HG03354 (cell line): Measurements from ENCODE around the gene LAMA4.
A peak's percentile ranks its signal among the peaks of the same experiment; 100 is the strongest.

Experiments used
- ATAC-seq: cut with Tn5 transposase; IDR thresholded peaks from one replicate; pipeline ENCODE4 v1.9.1; 2021; ENCODE audit warnings: mild to moderate bottlenecking; ENCODE audit not compliant: unreplicated experiment, poor library complexity, severe bottlenecking

Gene LAMA4

DNA sequence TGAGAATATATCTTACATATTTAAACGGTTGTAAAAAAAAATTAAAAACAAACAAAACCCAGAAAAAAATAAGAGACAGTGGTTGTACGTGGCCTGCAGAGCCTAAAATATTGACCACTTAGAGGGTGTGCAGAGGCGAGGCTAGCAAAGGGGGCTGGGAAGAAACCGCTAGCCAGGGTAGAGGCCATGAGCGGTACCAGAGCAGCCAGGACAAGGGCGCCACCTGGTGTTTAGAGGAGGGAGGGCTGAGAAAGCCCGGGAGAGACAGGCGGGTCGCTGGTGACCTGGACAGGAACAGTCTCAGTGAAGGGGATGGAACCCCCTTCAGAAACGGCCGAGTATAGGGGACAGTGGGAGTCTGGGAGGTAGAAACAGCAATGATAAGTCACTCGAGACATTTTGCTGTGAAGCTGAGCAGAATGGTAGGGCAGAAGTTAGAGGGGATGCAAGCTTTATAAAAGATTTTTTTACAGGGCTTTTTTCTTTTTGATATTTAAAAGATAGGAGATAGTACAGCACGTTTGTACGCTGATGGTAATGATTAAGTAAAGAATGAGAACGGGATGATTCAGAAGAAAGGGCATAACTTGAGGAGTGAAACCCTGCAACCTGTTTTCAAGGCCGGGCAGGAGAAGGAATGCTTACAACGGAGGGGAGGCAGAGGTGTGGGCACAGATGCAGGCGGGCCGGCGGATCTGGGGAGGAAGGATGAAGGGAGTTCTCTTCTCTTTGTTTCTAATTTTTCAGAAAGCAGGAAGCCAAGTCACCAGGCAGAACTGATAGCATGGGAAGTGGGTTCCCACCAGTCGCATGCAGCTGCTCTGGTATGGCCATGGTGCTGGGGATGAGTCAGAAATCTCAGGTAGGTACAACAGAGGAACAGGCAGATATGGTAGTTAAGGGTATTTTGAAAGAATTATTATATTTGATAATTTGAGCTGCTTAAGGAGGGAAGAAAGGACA is 90.8 kb downstream of the LAMA4 start:
- ATAC-seq = peak; percentile 100

DNA sequence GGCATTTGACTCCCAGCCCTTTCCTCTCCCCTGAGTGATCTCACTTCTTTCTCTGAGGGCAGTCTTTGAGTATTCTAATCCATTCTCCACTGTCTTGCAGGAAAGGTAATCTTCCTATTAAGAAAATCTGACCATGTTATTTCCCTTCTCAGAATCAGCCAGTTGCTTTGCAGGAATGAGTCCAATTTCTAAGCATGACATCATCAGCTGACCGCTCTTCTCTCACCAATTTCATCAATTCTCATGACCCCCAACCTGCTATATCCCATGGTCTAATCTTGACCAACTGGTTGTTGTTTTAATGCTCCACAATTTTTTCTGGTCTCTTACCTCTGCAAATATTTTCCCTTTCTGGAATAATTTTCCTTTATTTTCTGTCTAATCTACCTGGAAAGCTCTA is 93.6 kb downstream of the LAMA4 start:
- no peak for ATAC-seq

DNA sequence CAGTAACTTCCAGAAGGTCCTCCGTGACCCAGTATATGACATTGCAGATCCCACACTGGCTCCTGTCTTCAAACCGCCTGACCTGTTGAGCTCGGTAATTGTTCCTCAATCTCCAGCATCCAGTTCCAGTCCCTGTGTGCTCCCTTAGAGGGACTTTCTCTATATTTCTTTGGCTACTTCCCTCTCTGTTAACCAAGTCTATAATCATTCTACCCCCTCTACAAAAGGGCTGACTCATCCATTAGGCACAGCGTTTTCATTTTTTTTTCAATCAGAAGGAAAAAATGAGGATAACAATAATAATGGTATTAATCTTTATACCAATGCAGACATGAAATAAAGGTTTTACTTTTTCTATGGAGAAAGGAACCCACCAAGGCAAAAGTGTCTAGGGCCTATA is 97.7 kb downstream of the LAMA4 start:
- no peak for ATAC-seq

DNA sequence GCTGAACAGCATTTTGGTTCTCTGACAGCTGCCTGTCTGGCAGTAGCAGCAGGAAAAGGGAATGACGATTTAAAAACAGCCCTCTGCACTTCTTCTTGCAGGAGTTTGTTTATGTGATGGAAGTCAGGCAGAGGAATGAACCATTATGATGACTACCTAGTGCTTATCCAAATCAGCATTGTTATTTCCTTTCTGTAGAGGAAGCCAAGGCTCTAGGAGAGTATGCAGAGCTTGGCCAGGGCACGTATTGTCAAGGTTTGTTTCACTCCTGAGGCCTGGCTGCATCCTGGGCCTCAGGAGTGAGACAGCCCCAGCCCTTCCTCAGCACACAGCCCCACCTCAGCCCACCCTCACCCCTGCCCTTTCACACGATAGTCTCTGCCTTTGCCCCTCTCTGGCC is 98.5 kb downstream of the LAMA4 start:
- no peak for ATAC-seq

DNA sequence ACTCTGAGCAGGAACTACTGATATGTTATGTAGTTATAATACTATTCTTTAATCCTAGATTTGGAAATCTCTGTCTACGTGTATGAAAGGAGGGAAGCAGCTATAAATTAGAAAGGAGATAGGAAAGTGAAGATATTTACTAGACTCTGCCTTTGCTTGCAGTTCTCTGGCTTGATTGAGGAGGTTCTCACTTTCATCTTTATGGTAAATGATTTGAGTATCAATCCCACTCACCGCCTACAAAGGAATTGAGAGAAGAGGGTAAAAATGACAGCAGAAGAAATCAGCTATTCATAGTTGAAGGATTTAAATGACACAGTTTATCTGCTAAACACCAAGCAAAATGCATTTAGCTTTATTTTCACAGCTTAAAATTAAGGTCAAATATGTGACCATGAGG is 99.7 kb downstream of the LAMA4 start:
- no peak for ATAC-seq

DNA sequence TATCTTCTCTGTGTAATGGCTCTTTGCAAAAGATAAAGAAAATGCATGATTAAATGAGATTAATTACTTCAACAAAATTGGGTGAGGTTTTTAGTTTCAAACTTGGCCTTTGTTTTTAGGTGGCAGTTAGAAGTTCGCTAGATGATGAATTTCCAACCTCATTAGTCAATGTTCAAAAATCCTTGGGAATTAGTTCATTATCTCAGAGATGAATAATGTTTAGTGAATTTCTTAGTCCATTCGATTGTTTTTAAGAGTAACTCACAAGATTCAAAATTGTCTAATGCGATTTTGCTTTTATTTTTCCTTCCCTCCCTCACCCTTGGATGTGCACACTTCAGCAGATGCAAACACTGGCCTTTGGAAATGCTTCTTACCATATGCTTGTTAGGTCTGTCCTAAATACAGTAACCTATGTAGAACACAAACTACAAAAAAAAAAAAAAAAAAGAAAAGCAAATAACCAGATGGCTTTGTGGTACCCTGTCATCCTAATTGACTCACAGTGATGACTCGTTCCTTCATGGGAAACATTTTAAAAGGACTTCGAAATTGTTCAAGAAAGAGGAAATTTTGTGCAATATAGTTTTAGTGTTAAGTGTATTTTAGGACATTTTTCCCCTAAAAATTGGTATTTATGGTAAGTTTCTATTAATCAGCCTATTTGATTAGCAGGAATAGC is 100.3 kb downstream of the LAMA4 start:
- no peak for ATAC-seq

DNA sequence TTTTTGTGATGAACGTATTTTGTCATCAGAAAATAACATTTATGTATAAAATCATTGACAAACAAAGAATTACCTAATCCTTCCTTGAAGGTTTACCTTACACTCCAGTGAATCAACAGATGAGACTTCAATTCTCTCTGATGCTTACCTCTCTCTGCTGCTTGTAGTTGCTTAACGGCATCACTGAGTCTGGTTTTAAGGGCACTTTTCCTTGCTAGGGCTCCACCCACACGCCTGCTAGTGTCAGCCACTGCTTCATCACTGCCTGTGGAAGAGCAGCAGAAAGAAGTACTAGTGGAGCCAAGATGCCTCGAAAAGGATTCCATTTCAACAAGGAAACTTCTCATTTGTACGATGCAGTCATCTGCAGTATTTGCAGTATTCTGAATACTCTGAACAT is 104.0 kb downstream of the LAMA4 start:
- no peak for ATAC-seq

DNA sequence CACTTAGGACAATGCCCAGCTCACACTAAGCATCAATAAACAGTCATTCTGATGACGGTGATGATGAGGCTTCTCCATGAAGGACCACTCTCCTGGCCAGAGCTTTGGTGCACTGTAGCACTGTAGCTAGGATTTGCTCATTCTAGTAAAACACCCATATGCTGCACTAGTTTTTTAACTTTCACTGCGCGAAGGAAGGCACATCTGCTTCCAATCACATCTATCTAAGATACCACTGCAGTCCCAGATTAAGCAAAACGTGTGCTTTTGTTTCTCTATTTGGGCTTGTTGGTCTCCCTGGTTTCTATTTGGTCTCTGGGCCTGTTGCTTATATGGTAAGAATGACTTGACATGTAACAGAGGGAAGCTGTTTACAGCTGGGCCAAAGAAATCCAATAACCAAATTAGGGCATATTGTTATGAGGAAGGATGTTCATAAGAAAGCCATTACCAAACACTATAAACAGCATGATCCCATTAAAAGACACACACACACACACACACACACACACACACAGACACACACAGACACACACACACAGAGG is 104.6 kb downstream of the LAMA4 start:
- ATAC-seq = no peak

DNA sequence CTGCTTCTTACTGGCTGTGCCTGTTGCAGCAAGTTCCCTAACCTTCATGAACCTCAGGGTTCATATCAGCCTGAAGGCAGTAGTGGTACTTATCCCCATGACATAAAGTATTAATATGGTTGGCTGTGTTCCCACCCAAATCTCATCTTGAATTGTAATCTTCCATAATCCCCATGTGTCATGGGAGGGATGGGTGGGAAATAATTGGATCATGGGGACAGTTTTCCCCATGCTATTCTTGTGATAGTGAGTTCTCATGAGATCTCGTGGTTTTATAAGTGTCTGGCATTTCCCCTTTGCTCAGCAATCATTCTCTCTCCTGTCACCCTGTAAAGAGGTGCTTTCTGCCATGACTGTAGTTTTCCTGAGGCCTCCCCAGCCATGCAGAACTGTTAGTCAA is 105.1 kb downstream of the LAMA4 start:
- ATAC-seq = no peak

DNA sequence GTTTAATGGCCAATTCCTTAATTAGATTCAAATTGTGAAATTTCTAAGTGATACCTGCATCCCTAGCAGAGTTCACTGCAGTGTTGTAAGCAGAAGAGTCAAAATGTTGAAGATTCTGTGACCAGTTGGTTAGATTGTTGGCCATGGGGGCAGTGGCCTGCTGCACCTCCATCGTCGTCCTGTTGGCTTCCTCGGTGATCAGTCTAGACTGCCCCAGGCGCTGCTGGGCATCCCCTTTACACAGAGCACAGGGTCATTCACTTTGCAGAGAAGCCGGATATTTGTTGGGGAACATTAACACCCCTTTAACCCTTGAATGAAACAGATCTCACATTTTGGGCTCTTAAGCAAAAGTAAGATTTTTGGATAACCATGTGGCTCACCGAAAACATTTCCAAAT is 106.3 kb downstream of the LAMA4 start:
- ATAC-seq = no peak

DNA sequence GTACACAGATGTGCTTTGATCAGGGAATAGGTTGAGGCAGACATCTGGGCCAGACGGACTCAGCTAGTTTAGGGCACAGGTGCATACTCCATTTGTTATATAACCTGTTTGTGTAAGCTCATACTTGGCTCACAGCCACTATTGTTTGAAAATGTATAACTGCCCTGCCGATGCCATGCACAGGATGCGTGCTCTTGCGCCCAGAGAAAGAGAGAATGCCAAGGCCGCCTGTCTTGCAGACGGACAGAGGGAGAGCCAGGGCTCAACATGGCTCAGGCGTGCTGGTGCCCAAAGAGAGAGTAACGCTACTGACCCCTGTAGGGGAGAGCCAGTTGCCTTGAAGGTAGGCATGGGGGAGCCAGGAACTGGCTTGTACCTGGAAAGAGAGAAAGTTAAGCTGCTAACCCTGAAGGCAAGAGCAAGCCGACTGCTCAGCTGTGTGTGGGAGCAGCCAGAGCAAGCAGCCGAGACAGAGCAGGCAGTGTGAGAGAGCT is 109.2 kb downstream of the LAMA4 start:
- no peak for ATAC-seq

DNA sequence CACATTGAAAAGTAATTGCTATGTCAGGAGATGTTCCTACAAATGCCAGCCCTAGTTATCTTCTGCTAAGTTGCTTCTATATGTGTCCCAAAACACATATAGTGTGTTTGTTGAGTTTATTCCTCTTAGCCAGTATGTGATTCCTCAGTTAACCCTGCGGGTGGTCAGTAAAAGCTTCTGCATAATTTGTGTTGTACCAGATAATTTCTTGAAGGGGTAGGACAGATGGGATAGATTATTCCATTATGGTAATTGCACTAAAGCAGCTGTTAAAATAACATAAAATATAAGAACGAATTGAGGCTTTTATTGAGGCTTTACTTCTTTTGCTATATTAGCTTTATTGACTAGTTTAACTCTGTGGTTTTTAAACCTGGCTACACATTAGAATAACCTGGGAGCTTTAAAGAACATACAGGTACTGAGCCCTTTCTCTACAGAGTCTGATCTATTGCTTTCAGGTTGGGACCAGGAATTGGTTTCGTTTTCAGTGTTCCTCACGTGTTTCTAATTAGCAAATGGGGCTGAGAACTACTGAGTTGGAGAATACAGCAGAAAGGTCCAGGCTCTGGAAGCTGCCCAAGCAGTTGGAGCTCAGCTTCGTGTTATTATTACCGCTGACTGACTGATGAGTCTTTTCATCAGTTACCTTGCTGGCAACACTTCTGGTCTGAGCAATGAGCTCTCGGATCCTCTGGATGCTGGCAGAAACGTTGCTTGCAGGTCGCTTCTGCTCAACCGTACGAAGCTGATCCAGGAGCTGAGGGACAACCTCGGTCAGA is 110.0 kb downstream of the LAMA4 start:
- peak; percentile 47 for ATAC-seq

DNA sequence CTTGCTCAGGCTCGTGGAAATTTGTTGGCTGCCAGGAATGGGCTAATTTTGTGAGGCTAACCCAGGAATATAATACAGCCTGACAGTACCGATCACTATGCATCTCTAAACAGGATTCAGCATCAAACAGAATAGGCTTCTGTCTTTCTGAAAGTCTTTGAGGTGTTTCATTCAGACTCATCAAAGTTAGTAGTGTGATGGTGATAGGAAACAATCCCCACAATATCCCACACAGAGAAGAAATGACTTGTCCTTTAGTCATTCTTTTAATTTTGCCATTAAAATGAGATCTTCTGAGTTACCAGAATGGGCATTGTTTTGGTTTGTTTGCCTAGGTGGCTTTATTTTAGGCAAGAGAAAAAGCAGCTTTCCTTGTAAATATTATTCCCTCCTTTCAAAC is 112.7 kb downstream of the LAMA4 start:
- ATAC-seq = no peak

DNA sequence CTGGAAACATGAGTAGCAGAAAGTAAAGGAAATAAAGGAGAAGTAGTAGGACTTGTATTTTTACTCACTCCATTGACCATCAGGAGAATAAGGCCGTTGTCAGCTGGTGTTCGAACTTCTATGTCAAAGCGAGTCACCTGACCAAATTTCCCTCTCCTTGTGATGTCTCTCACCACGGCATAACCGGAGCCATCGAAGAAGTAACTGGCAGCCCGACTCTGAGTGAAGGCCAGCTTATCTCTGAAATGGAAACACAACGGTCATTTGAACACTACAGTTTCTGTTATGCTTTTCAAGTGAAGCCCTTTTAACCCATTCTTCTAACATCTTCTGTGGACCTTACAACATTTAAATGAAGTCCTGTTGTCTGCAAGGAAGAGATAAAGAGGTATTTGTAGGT is 115.3 kb downstream of the LAMA4 start:
- no peak for ATAC-seq

DNA sequence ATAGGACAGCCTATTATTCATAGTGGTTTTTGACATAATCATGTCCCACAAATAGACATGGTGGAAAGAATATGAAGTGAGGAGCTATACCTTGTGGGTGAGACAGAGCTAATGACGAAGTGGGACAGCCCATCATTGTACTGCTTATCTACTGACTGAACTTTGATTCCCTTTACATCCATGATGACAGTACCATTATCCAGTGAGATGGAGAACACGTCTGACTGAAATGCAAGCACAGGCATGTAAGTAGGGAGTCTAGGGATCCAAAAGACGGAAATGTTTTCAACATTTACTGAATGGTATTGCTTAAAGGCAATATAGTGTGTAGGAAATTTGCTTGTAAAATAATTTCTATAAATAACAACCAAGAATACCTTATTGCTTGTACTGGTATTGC is 123.5 kb downstream of the LAMA4 start:
- ATAC-seq = no peak

DNA sequence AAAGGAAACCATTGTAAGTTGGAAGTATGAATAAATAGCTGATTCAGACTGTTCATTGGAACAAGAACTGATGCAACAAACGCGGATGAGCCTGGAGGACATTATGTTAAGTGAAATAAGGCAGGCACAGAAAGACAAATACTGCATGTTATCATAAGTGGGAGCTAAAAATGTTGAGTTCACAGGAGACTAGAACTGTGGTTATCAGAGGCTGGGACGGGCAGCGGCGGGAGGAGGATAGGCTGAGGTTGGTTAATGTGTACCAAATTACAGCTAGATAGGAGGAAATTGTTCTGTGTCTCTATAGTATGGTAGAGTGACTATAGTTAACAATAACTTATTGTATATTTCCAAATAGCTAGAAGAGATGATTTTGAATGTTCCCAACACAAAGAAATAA is 126.2 kb downstream of the LAMA4 start:
- no peak for ATAC-seq

DNA sequence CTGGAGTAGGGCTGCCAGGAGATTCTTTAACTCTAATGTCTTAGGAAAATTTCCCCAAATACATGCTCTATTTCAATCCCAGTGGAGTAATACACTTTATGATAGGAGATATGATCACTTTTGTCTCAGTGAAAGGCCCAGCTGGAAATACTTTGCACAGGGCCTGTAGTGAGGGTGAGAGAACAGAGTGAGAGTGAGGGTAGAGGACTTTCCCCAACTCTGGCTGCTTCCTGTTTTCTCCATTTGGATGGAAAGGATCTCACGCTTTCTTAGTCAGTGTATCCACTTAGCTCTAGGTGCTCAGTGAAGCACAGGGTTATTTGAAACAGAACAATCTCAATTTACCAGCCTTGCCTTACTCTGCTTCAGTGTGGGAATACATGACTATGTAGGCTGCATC is 130.4 kb downstream of the LAMA4 start:
- ATAC-seq = no peak

DNA sequence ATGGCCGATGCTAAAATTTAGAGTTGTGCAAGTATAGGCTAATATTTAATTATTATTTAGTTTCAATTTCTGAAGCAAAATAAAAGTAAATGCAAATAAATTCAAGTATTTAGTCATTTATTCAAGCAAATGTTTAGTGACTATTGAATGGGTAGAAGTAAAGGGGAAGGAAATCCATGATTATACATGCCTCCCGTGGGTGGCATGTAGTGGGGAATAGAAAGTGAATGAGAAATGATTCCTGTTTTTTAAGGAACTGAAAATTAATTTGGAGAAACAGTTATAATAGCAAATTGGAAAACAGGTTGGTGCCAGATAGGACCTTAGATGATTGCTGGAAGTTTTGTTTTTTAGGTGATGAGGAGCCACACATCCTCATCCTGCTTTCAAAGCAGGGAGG is 131.6 kb downstream of the LAMA4 start:
- ATAC-seq = no peak

DNA sequence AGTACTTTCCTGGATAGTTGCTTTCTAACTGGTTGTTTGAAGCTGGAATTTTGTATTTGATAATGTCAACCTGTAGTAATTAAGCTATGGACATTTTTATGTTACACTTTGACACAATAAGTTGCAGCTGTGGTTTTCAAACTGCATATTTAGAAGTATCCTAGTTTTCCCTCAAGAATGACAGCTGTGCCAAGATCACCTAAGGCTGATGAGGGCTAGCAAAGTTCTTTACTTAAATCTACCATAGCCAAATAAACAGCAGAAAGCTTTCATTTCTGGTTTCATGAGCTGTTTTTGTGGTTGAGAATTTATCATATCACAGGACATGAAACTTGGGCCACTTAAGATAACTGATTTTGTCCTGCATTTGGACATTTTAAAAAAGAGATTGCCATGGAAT is 136.3 kb downstream of the LAMA4 start:
- no peak for ATAC-seq

DNA sequence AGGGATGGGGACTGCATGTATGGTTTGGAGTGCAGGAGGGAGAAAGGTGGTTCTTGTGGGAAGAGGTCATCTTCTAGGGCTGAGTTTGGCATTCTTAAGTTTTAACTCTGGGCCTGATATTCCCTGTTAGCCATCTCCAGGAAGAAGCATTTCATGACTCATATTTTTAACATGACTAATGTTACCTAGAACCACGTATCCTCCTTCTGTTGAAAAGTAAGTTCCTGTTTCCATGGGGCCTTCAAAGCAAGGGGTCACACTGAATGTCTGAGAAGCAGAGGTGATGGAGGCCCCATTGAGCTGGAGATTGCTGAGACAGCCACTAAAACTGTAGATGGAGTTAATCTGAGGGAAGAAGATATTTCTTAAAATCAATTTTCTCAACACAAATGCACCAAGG is 136.8 kb downstream of the LAMA4 start:
- no peak for ATAC-seq
